CD8-positive, alpha-beta T cell (primary cell): ENCODE measurements around the gene GNG5. TPM values are rescaled to one million over a fixed set of nuclear protein-coding genes. Genes with fewer than 3 reads are reported as not detected.

Source experiments
- total RNA-seq, 46 experiments: library from RNA in 2 of 46; stranded (reverse) in 2 of 46; gene quantifications; one replicate each; pipeline ENCODE4 v1.2.3 and lab custom pipeline; 2021 to 2026

GNG5 gene
- total RNA-seq, 2 experiments from 2014 or later: 19.5 TPM

Other genes with a start within 250 kb of the GNG5 start
- gene SAMD13, start 204.9 kb downstream of the GNG5 start, total RNA-seq: not detected
- not detected for gene DNASE2B, start 108.1 kb downstream of the GNG5 start, total RNA-seq
- 10 to 100 TPM; 84.2 to 85.3 TPM for gene RPF1, start 27.3 kb downstream of the GNG5 start, total RNA-seq
- under 1 TPM; 0.52 to 0.94 TPM for gene SPATA1, start 195 bp downstream of the GNG5 start, total RNA-seq
- 10 to 100 TPM; 17.3 to 19.7 TPM for gene CTBS, start 67.9 kb upstream of the GNG5 start, total RNA-seq
- 10 to 100 TPM; 11.4 to 12.3 TPM for gene SSX2IP, start 183.9 kb upstream of the GNG5 start, total RNA-seq